ENCODE measurements around the gene NRXN2. TPM values are rescaled to one million over a fixed set of nuclear protein-coding genes. Genes with fewer than 3 reads are reported as not detected.

The NRXN2 gene
- total RNA-seq, 1 donor from 2014 or later = 2.2 TPM

- Histone ChIP-seq H3K27ac (no peak overlapping the region), H4K20me1 (ENCODE audit: low read depth) (peaks cover 5% of the 10 kb centered on the region), H3K9ac (no peak overlapping the region), H3K4me3 (no peak overlapping the region), H3K9me3 (ENCODE audit: low read depth) (no peaks in the 10 kb centered on the region), H3K36me3 (no peaks in the 10 kb centered on the region), H3K4me2 (no peak overlapping the region), H3K79me2 (ENCODE audit: low read depth) (no peaks in the 10 kb centered on the region), H3K4me1 (peaks cover 7% of the 10 kb centered on the region), H2AFZ (replicated peaks) (no peak overlapping the region), H3K27me3 (peaks cover 74% of the 10 kb centered on the region), H3F3A (ENCODE audit: low read depth) (no peaks in the 10 kb centered on the region)
- H3K4me1 Mint-ChIP-seq = peaks cover 43% of the 10 kb centered on the region
- no peak overlapping the region for H3K27ac Mint-ChIP-seq
- peak overlapping the region; percentile 69 for H3K4me3 Mint-ChIP-seq
- H3K36me3 Mint-ChIP-seq = no peaks in the 10 kb centered on the region
- no peak for DNase-seq (ENCODE audit: low spot score)
- H3K9me3 Mint-ChIP-seq = no peaks in the 10 kb centered on the region
- peaks cover 30% of the 10 kb centered on the region for H3K27me3 Mint-ChIP-seq (ENCODE audit: insufficient read depth, low read depth)
- TF ChIP-seq CTCF (IDR thresholded peaks at IDR 0.05) (no peak), EZH2 (IDR thresholded peaks at IDR 0.05) (no peak), EZH2phosphoT487 (IDR thresholded peaks at IDR 0.05) (no peak)
These were observed 2.2 kb downstream of the NRXN2 start for GRCh38 chr11:64720640-64721358.

GRCh38 chr11:64720167-64720566 lies 2.8 kb downstream of the NRXN2 start:
- no peak for TF ChIP-seq EZH2phosphoT487 (IDR thresholded peaks at IDR 0.05)
- no peak for TF ChIP-seq EZH2 (IDR thresholded peaks at IDR 0.05)
- no peak for TF ChIP-seq CTCF (IDR thresholded peaks at IDR 0.05)
- peaks cover 8% of the 10 kb centered on the region for H4K20me1 ChIP-seq (ENCODE audit: low read depth)
- no peaks in the 10 kb centered on the region for H3K36me3 ChIP-seq
- no peaks in the 10 kb centered on the region for H3K9me3 ChIP-seq (ENCODE audit: low read depth)
- H3K79me2 ChIP-seq (ENCODE audit: low read depth) = no peaks in the 10 kb centered on the region
- peaks cover 1% of the 10 kb centered on the region for H3K4me1 ChIP-seq
- no peak overlapping the region for H3K4me3 ChIP-seq
- peaks cover 80% of the 10 kb centered on the region for H3K27me3 ChIP-seq
- peak overlapping the region; percentile 35 for H3K4me3 Mint-ChIP-seq
- H3K27ac ChIP-seq = no peak overlapping the region
- no peak overlapping the region for H3K27ac Mint-ChIP-seq
- no peak overlapping the region for H3K9ac ChIP-seq
- no peaks in the 10 kb centered on the region for H3K9me3 Mint-ChIP-seq
- no peak overlapping the region for H2AFZ ChIP-seq (replicated peaks)
- no peak overlapping the region for H3K4me2 ChIP-seq
- peaks cover 40% of the 10 kb centered on the region for H3K4me1 Mint-ChIP-seq
- no peaks in the 10 kb centered on the region for H3F3A ChIP-seq (ENCODE audit: low read depth)
- DNase-seq (ENCODE audit: low spot score) = no peak
- H3K36me3 Mint-ChIP-seq = no peaks in the 10 kb centered on the region
- H3K27me3 Mint-ChIP-seq (ENCODE audit: insufficient read depth, low read depth) = peaks cover 35% of the 10 kb centered on the region

GRCh38 chr11:64719406-64719805 lies 3.6 kb downstream of the NRXN2 start:
- no peaks in the 10 kb centered on the region for H3K4me1 ChIP-seq

More at GRCh38 chr11:64719406-64719805, 3.6 kb downstream of the NRXN2 start:
- TF ChIP-seq EZH2phosphoT487 (IDR thresholded peaks at IDR 0.05) (no peak), CTCF (IDR thresholded peaks at IDR 0.05) (no peak), EZH2 (IDR thresholded peaks at IDR 0.05) (no peak)
- no peak overlapping the region for H3K27ac ChIP-seq
- Mint-ChIP-seq H3K4me3 (no peak overlapping the region), H3K27me3 (ENCODE audit: insufficient read depth, low read depth) (peaks cover 41% of the 10 kb centered on the region), H3K4me1 (peaks cover 39% of the 10 kb centered on the region), H3K36me3 (no peaks in the 10 kb centered on the region), H3K9me3 (no peaks in the 10 kb centered on the region), H3K27ac (no peak overlapping the region)
- no peak overlapping the region for H2AFZ ChIP-seq (replicated peaks)
- H3K36me3 ChIP-seq = no peaks in the 10 kb centered on the region
- H3K4me3 ChIP-seq = no peak overlapping the region
- H3K9me3 ChIP-seq (ENCODE audit: low read depth) = no peaks in the 10 kb centered on the region
- no peak overlapping the region for H3K9ac ChIP-seq
- H4K20me1 ChIP-seq (ENCODE audit: low read depth) = peaks cover 16% of the 10 kb centered on the region
- no peak for DNase-seq (ENCODE audit: low spot score)
- H3F3A ChIP-seq (ENCODE audit: low read depth) = peaks cover 7% of the 10 kb centered on the region
- no peaks in the 10 kb centered on the region for H3K79me2 ChIP-seq (ENCODE audit: low read depth)
- no peak overlapping the region for H3K4me2 ChIP-seq
- peaks cover 88% of the 10 kb centered on the region for H3K27me3 ChIP-seq
